Transverse colon (tissue), 4 donors: ENCODE data around the gene GZMA.

Source experiments
- POLR2A ChIP-seq: fragments of 450-650 bp; IDR thresholded peaks from one replicate; pipeline ENCODE4 v1.6.1; 2016; ENCODE audit warnings: antibody characterized with exemption, mild to moderate bottlenecking, moderate library complexity
- POLR2AphosphoS5 ChIP-seq, 3 donors: sonication (generic); formaldehyde crosslinking; IDR thresholded peaks; one replicate each; pipeline ENCODE4 v1.6.1; 2016; ENCODE audit warnings: antibody characterized with exemption in 3 of 3
- TF ChIP-seq, protein P1 (sequence below), 5 experiments: fragments of 200-600 bp in 3 of 5; fragments of 450-650 bp in 2 of 5; sonication (generic) in 3 of 5; IDR thresholded peaks; 1 replicate in 2 of 5; 2 replicates in 3 of 5; pipeline ENCODE4 v1.5.1; 2016 to 2017; ENCODE audit warnings: antibody characterized with exemption in 5 of 5, inconsistent platforms in 3 of 5, mild to moderate bottlenecking in 2 of 5, moderate library complexity in 1 of 5

DNA sequence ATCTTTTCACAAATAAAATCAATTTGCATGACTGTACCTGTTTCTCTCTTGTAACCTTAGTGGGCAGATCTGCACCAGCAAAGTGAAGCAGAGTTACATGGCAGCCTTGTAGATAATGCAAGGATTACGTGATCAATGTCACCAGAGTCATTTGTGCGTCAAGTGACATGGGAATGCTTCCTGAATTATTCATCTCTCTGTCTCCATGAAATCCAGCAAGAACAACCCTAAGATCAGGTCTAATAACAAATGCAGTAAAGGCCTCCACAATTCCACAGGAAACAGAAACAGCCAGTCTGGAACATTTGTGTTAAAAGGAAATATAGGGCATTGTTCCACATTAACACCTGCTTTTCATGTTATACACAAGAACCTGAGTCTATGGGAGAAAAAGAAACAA lies 7.8 kb downstream of the GZMA start:
- TF ChIP-seq, protein P1, sequence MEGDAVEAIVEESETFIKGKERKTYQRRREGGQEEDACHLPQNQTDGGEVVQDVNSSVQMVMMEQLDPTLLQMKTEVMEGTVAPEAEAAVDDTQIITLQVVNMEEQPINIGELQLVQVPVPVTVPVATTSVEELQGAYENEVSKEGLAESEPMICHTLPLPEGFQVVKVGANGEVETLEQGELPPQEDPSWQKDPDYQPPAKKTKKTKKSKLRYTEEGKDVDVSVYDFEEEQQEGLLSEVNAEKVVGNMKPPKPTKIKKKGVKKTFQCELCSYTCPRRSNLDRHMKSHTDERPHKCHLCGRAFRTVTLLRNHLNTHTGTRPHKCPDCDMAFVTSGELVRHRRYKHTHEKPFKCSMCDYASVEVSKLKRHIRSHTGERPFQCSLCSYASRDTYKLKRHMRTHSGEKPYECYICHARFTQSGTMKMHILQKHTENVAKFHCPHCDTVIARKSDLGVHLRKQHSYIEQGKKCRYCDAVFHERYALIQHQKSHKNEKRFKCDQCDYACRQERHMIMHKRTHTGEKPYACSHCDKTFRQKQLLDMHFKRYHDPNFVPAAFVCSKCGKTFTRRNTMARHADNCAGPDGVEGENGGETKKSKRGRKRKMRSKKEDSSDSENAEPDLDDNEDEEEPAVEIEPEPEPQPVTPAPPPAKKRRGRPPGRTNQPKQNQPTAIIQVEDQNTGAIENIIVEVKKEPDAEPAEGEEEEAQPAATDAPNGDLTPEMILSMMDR (IDR thresholded peaks at IDR 0.05) = no peak
- TF ChIP-seq POLR2AphosphoS5 (IDR thresholded peaks at IDR 0.05) (no peak), POLR2A (no peak)
